Left ventricle myocardium inferior (tissue), 1 donor: ENCODE data around the gene STK25. TPM values are rescaled to one million over a fixed set of nuclear protein-coding genes. Genes with fewer than 3 reads are reported as not detected.

Source experiments
- DNase-seq: peaks from one replicate; pipeline ENCODE4 v3.0.0-alpha.2; 2020
- H3K27ac ChIP-seq: fragments of 200-600 bp; replicated peaks from 2 replicates; pipeline ENCODE4 v1.8.0; 2021
- H3K27me3 ChIP-seq: fragments of 200-600 bp; 2 replicates; pipeline ENCODE4 v1.8.0; 2021; ENCODE audit warnings: low read depth
- H3K36me3 ChIP-seq: fragments of 200-600 bp; 2 replicates; pipeline ENCODE4 v1.8.0; 2021
- H3K4me1 ChIP-seq: fragments of 200-600 bp; 2 replicates; pipeline ENCODE4 v1.8.0; 2021
- H3K4me3 ChIP-seq: fragments of 200-600 bp; 2 replicates; pipeline ENCODE4 v1.8.0; 2021; ENCODE audit warnings: mild to moderate bottlenecking, moderate library complexity
- H3K9me3 ChIP-seq: fragments of 200-600 bp; replicated peaks from 2 replicates; pipeline ENCODE4 v1.8.0; 2021
- CTCF ChIP-seq: fragments of 200-600 bp; IDR thresholded peaks from 2 replicates; pipeline ENCODE4 v1.8.0; 2021; ENCODE audit warnings: antibody characterized with exemption, mild to moderate bottlenecking, borderline replicate concordance
- intact Hi-C: fragments of 100-400 bp; cut with micrococcal nuclease; formaldehyde crosslinking; loops from one replicate; pipeline ENCODE4 v1.11.0; 2022
- total RNA-seq: library from RNA; stranded (reverse); fragmentation: NEBNext Ultra II Directional; extraction: Animal tissue kit (Norgen Biotek cat#: 25700); gene quantifications from one replicate; pipeline ENCODE4 v1.2.1, GENCODE V29; 2021
- donor health status: DM: no; HTN: yes; CAD: no; lungs with severe emphysema.

STK25 gene
- total RNA-seq, 1 donor from 2014 or later = 89.1 TPM

- Histone ChIP-seq H3K4me1 (peaks cover 22% of the 10 kb centered on the region), H3K9me3 (no peaks in the 10 kb centered on the region), H3K36me3 (no peaks in the 10 kb centered on the region), H3K4me3 (no peak overlapping the region), H3K27ac (no peak overlapping the region), H3K27me3 (peaks cover 22% of the 10 kb centered on the region)
- TF ChIP-seq CTCF = no peak
- no peak for DNase-seq
- intact Hi-C loops = no loop called here
Measured at GRCh38 chr2:241538838-241539615, 30.6 kb upstream of the STK25 start.

- Histone ChIP-seq H3K27me3 (peaks cover 3% of the 10 kb centered on the region), H3K4me1 (peaks cover 11% of the 10 kb centered on the region), H3K36me3 (no peaks in the 10 kb centered on the region), H3K4me3 (no peak overlapping the region), H3K27ac (no peak overlapping the region), H3K9me3 (no peaks in the 10 kb centered on the region)
- intact Hi-C loops = no loop called here
- no peak for DNase-seq
- TF ChIP-seq CTCF = no peak
Measured at GRCh38 chr2:241535871-241536655, 27.7 kb upstream of the STK25 start.

- Histone ChIP-seq H3K27me3 (no peaks in the 10 kb centered on the region), H3K4me3 (no peak overlapping the region), H3K4me1 (no peaks in the 10 kb centered on the region), H3K9me3 (no peaks in the 10 kb centered on the region), H3K36me3 (no peaks in the 10 kb centered on the region), H3K27ac (no peak overlapping the region)
- DNase-seq = no peak
- intact Hi-C loops = no loop called here
- TF ChIP-seq CTCF = no peak
Measured at GRCh38 chr2:241534701-241535375, 26.5 kb upstream of the STK25 start.

GRCh38 chr2:241534293-241534692, 25.9 kb upstream of the STK25 start:
- no peaks in the 10 kb centered on the region for H3K27me3 ChIP-seq
- H3K27ac ChIP-seq = no peak overlapping the region
- H3K4me3 ChIP-seq = no peak overlapping the region
- H3K9me3 ChIP-seq = no peaks in the 10 kb centered on the region
- intact Hi-C loops = no loop called here
- no peaks in the 10 kb centered on the region for H3K36me3 ChIP-seq
- H3K4me1 ChIP-seq = no peaks in the 10 kb centered on the region
- no peak for TF ChIP-seq CTCF
- no peak for DNase-seq

GRCh38 chr2:241532733-241533601, 24.6 kb upstream of the STK25 start:
- Histone ChIP-seq H3K27me3 (no peaks in the 10 kb centered on the region), H3K36me3 (no peaks in the 10 kb centered on the region), H3K9me3 (no peaks in the 10 kb centered on the region), H3K27ac (no peak overlapping the region), H3K4me1 (no peaks in the 10 kb centered on the region), H3K4me3 (no peak overlapping the region)
- DNase-seq = no peak
- intact Hi-C loops = no loop called here
- no peak for TF ChIP-seq CTCF
